HG02610 (cell line): ENCODE data around the gene ZDHHC1.
"Not testable (repeated sequence)": the region's sequence is repeated elsewhere in the genome, so short reads cannot be mapped to it uniquely, and the experiment has no call there.

Experiments
- ATAC-seq: cut with Tn5 transposase; IDR thresholded peaks from one replicate; pipeline ENCODE4 v1.9.1; 2021; ENCODE audit warnings: mild to moderate bottlenecking, moderate library complexity; ENCODE audit not compliant: unreplicated experiment

ZDHHC1 gene

DNA sequence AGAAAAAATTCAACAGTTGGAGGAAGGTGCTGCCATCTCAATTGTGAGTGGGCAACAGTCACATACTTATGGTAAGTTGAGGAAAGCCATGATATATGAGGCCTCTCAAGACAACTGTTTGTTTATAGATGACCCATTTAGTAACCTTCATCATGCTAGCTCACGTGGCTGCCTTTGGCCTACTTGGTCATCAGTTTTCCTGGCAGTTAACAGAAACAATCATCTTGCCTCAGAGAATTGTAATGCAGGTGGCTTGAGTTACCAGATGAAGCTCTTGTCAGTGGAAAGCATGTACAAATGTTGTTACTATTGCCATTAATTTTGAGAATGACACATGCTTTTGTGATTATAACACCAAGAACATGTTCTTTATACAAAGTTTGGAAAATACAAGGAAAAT lies 37.6 kb downstream of the ZDHHC1 start:
- ATAC-seq = no peak

DNA sequence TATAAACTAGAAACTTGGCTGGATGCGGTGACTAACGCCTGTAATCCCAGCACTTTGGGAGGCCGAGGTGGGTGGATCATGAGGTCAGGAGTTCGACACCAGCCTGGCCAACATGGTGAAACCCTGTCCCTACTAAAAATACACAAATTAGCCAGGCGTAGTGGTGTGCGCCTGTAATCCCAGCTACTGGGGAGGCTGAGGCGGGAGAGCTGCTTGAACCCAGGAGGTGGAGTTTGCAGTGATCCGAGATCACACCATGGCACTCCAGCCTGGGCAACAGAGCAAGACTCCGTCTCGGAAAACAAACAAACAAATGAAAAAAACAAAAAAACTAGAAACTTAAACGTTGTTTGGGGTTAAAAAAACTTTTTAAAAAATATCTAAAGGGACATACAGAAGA lies 40.3 kb downstream of the ZDHHC1 start:
- ATAC-seq = not testable (repeated sequence)

DNA sequence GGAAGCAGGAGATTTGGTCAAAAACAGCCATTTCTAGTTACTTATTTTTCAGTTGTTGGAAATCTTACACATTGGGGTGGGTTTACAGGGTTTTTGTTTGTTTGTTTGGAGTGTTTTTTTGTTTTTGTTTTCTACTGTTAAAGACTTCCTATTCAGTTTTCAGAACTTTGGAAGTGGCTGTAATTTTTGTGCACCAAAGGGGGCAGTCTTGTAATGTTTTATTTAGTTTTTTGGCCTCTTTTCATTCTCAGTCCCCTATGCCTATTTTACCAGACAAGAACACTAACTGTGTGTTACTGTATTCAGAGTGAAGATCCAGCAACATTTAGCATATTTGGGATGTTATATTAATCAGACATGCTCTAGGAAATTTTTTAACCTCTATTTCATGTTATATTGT lies 43.6 kb downstream of the ZDHHC1 start:
- ATAC-seq = no peak

DNA sequence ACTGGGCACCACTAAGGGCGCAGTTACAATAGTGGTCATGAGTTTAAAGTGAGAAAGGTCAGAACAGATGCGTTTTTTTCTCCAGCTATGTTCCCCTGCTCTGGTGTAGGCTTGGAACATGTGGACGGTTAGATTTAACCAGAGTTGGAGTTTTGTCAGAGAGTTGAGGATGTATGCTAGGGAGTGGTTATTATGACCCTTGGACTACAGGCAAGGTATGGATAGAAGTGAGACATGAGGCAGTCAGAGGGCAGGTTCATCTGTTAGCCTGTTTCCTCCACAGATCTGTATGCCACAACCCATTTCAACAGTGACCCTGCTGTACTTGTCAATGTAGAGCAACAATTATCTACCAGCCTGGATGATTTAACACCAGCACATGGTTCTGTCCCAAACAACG lies 45.6 kb downstream of the ZDHHC1 start:
- no peak for ATAC-seq

DNA sequence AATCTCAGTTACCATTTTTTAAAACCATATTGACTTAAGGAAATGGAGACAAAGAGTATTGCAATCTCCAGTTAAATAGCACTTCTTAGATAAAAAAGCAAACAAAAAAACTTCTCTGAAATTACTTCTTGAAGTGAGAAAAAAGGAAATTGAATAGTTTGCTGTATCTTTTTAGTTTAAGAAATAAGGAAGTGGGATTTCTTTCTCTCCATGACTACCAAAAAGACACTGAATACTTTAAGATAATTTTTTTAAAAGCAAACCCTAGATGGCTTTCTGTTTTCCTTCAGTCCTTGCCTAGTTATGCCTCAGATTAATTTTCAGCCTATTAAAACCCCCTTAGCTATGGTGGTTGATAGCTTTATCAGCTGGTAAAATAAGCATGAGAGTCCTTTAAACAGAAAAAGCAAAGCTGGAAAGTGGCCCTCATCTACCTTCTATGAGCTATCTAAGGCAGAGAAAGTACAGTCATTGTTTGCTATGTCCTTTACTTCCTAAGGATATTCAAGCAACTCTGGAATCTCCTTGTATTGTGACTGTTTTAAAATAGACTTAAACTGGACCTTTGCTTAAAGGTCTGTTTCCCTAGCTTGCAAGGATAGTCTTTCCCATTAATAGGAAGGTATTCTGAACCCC lies 51.6 kb downstream of the ZDHHC1 start:
- no peak for ATAC-seq

DNA sequence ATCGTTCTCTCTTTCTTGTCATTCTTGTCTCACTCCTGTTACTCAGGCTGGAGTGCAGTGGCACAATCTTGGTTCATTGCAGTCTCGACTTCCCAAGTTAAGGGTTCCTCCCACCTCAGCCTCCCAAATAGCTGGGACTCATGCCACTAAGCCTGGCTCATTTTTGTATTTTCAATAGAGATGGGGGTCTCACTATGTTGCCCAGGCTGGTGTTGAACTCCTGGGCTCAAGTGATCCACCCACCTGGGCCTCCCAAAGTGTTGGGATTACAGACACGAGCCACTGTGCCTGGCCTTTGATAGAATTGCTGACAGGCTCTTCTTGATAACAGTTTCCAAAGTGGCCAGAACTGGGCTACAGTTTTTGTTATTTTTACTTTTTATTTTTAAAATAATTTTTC lies 55.2 kb downstream of the ZDHHC1 start:
- no peak for ATAC-seq

DNA sequence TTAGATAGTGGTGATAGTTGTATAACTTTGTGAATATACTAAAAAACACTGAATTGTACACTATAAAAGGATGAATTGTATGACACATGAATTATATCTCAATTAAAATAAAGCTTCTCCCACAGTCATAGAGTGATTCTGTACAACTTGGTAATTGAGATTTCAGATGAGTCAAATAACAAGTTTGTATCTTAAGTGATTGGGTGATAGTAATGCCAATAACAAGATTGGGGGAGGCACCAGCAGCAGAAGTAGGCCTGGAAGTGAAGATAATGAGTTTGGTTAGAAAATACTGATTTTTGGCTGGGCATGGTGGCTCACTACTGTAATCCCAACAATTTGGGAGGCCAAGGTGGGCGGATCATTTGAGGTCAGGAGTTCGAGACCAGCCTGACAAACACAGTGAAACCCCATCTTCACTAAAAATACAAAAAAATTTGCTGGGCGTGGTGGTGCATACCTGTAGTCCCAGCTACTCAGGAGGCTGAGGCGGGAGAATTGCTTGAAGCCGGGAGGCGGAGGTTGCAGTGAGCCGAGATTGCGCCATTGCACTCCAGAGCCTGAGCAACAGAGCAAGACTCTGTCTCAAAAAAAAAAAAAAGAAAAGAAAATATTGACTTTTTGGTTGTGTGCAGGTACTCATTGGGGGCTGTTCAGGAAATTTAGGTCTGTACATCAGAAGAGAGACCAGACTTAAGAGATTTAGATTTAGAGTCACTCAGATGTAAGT lies 56.6 kb downstream of the ZDHHC1 start:
- ATAC-seq = not testable (repeated sequence)

DNA sequence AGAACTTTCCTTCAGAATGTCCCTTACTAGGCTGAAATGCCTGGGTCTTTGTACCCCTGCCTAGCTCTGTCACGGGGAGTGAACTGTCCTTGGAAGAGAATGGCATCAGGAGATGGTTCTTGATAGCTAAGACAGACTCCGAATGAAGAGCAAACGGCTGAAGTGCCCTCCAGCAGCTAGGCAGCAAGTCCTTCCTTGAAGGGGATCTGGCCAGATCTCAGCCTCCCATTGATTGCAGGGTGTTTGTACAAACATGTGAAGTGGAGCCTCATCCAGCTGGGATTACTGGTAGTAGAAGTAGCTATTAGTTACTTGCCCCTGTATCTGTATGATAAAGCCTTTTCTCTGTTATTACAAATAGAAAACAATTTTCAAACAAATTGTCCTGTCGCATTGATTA lies 58.7 kb downstream of the ZDHHC1 start:
- no peak for ATAC-seq

DNA sequence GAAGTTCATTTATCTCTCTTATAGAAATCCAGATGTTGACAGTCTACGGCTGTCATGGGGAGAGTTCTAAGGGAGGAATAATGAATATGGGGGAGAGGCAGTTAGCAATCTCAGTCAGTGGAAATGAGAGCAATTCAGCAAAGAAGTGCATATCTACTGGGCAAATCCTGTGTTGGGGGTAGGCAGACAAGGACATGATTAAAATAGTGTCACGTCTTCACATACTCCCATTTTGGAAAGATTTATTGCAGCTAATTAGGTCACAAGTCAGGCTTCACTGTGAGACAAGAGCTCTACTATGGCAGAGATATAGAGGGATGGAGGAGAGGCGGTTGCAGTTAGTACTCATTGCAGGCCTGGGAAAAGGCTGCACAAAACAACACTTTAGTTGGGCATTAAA lies 59.9 kb downstream of the ZDHHC1 start:
- ATAC-seq = no peak

DNA sequence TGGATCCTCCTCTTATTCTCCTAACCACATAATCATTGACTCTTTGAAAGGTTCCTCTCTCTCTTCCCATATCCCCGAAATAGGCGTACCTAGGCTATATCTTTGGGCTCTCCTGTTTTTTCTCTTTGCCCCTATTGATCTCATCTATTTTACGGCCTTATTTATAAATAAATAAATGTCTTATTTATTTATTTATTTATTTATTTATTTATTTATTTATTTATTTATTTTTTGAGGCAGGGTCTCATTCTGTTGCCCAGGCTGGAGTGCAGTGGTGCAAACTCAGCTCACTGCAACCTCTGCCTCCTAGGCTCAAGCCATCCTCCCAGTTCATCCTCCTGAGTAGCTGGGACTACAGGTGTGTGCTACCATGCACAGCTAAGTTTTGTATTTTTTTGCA lies 63.8 kb downstream of the ZDHHC1 start:
- not testable (repeated sequence) for ATAC-seq

DNA sequence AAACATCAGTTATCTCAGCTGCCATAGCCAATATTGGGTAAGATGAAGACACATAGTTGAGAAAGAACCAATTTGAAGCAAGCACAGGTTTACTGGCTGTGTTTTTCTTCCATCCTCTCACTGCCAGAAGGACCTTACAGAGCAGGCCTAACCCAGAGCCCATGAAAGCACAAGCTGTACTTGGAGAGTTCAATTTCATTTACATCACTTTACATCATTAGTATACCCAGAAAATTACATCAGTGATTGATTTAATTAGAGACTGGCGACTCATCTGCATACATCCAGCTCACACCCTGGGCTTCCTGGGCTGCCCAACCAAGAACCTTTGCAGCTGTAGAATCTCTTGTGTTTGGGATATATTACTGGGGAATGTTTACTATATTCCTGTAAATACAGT lies 66.0 kb downstream of the ZDHHC1 start:
- ATAC-seq = no peak

DNA sequence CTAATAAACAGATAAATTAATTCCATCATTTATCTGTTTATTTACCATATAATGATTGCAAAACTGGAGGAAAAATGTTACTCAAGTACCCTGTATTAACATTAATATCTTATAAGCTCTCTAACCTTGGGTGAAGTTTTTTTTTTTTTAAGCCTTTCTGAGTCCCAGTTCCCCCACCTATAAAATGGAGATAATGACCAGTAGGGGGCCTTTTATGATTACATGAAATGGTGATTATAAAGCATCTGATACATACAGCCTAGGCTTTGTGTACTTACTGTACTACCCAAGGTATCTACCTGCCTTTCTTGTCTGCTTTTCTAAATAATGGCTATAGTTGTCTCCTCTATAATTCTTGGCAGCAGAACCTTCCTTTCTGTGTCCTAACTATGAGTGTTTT lies 67.1 kb downstream of the ZDHHC1 start:
- no peak for ATAC-seq

DNA sequence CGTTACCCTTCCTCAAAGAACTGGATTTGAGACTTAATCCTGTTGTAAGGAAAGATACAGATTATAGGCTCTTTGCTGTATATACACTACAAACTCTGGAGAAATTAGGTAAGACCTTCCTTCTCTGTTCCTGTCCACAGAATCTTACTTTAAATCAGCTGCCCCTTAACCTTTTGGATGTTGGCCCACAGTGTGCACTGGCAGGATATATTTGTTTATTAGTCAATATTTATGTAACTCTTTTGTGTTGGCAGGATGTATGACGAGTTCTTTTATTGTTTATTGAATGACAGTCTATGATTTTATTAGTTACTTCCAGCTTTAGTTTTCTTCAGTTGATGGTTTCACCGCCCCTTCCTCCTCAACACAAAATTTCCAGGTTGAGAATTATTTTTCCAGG lies 69.9 kb downstream of the ZDHHC1 start:
- no peak for ATAC-seq

DNA sequence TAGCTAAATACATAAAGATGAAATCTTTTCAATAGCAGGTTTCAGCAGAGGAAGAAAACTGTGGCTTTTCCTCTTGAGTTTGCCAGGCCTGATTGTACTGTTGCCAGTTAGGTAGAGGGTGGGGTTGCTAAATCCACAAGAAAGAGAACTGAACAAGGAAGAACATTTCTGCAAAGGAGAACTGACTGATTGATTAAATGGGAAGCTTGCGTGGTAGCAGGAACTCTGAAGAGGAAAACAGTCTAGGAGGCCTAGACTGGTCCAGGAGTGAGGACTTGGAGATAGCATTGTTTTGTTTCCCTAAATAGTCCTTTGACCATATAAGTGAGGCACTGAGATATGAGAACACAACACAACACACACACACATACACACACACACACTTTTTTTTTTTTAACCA lies 70.9 kb downstream of the ZDHHC1 start:
- no peak for ATAC-seq
